Hepatocyte (in vitro differentiated cells): ENCODE results near the gene PLCH2. TPM values are rescaled to one million over a fixed set of nuclear protein-coding genes. Genes with fewer than 3 reads are reported as not detected.
"Not testable (repeated sequence)": the region's sequence is repeated elsewhere in the genome, so short reads cannot be mapped to it uniquely, and the experiment has no call there.

Experiments
- DNase-seq: peaks from one replicate; pipeline ENCODE4 v3.0.0-alpha.2; 2016; ENCODE audit warnings: low spot score
- H2AFZ ChIP-seq: fragments of 200-600 bp; sonication (generic); 2 replicates; pipeline ENCODE4 v1.6.0; 2016; ENCODE audit warnings: antibody characterized with exemption, mild to moderate bottlenecking
- H3K27ac ChIP-seq: fragments of 200-600 bp; sonication (generic); 2 replicates; pipeline ENCODE4 v1.5.1; 2016; ENCODE audit warnings: mild to moderate bottlenecking
- H3K27me3 ChIP-seq: fragments of 200-600 bp; sonication (generic); 2 replicates; pipeline ENCODE4 v1.6.1; 2016
- H3K36me3 ChIP-seq: fragments of 200-600 bp; sonication (generic); replicated peaks from 2 replicates; pipeline ENCODE4 v1.5.1; 2016; ENCODE audit warnings: low read depth; ENCODE audit not compliant: insufficient read depth
- H3K4me1 ChIP-seq: fragments of 200-600 bp; sonication (generic); 2 replicates; pipeline ENCODE4 v1.5.1; 2016; ENCODE audit warnings: mild to moderate bottlenecking, moderate library complexity; ENCODE audit not compliant: insufficient read depth
- H3K4me2 ChIP-seq: fragments of 200-600 bp; sonication (generic); 2 replicates; pipeline ENCODE4 v1.6.0; 2016
- H3K4me3 ChIP-seq: fragments of 200-600 bp; sonication (generic); 2 replicates; pipeline ENCODE4 v1.5.1; 2016; ENCODE audit warnings: mild to moderate bottlenecking
- H3K79me2 ChIP-seq: fragments of 200-600 bp; sonication (generic); 2 replicates; pipeline ENCODE4 v1.6.0; 2017; ENCODE audit warnings: mild to moderate bottlenecking
- H3K9me2 ChIP-seq: fragments of 200-600 bp; sonication (generic); replicated peaks from 2 replicates; pipeline ENCODE4 v1.6.0; 2017; ENCODE audit warnings: mild to moderate bottlenecking; ENCODE audit not compliant: insufficient read depth
- H3K9me3 ChIP-seq: fragments of 200-600 bp; sonication (generic); 2 replicates; pipeline ENCODE4 v1.5.1; 2016; ENCODE audit warnings: low read depth, mild to moderate bottlenecking
- H4K20me1 ChIP-seq: fragments of 200-600 bp; sonication (generic); 2 replicates; pipeline ENCODE4 v1.6.0; 2016; ENCODE audit warnings: mild to moderate bottlenecking; ENCODE audit not compliant: insufficient read depth, poor library complexity, severe bottlenecking
- CTCF ChIP-seq: fragments of 200-600 bp; sonication (generic); IDR thresholded peaks from 2 replicates; pipeline ENCODE4 v1.5.1; 2016; ENCODE audit warnings: antibody characterized with exemption, mild to moderate bottlenecking; ENCODE audit not compliant: poor library complexity
- EZH2 ChIP-seq: fragments of 200-600 bp; sonication (generic); IDR thresholded peaks from 2 replicates; pipeline ENCODE4 v1.6.1; 2016; ENCODE audit warnings: antibody characterized with exemption, mild to moderate bottlenecking, borderline replicate concordance
- EZH2phosphoT487 ChIP-seq: fragments of 200-600 bp; sonication (generic); IDR thresholded peaks from one replicate; pipeline ENCODE4 v1.6.1; 2018; ENCODE audit warnings: antibody characterized with exemption, mild to moderate bottlenecking, low read depth, moderate library complexity; ENCODE audit not compliant: unreplicated experiment, severe bottlenecking
- WGBS: methylation state at CpG from one replicate; pipeline ENCODE4 v1.1.6; 2016; ENCODE audit warnings: low lambda C conversion rate; ENCODE audit errors: missing lambda C conversion rate; 5-methylcytosine and 5-hydroxymethylcytosine counted together
- polyA plus RNA-seq: library from polyadenylated mRNA; unstranded; fragments of >200 nt; fragmentation: Nextera tagmentation; extraction: Ambion mirVana; gene quantifications from 2 replicates; pipeline ENCODE4 v1.2.1, GENCODE V29; 2016
- total RNA-seq: library from RNA; depleted of rRNA; stranded (reverse); fragments of >200 nt; gene quantifications from 2 replicates; pipeline ENCODE4 v1.2.3, GENCODE V29; 2014

Gene PLCH2
- total and polyA plus RNA-seq, 2 experiments from 2014 or later = 1.3 to 3.4 TPM

GRCh38 chr1:2438641-2439040 is 37.4 kb upstream of the PLCH2 start:
- Histone ChIP-seq H3K4me1 (no peaks in the 10 kb centered on the region), H3K4me3 (no peak overlapping the region), H3K79me2 (no peaks in the 10 kb centered on the region), H3K27ac (no peak overlapping the region), H4K20me1 (no peaks in the 10 kb centered on the region), H2AFZ (no peak overlapping the region), H3K4me2 (no peak overlapping the region), H3K9me3 (no peaks in the 10 kb centered on the region), H3K36me3 (no peaks in the 10 kb centered on the region), H3K9me2 (no peaks in the 10 kb centered on the region), H3K27me3 (peaks cover 21% of the 10 kb centered on the region)
- whole genome bisulfite sequencing = 89% methylated on average over 14 of the region's 14 CpGs
- DNase-seq = no peak
- TF ChIP-seq CTCF = no peak
- no peak for TF ChIP-seq EZH2
- no peak for TF ChIP-seq EZH2phosphoT487

- no peak overlapping the region for H3K27ac ChIP-seq
- no peaks in the 10 kb centered on the region for H3K36me3 ChIP-seq
- H4K20me1 ChIP-seq = no peaks in the 10 kb centered on the region
- TF ChIP-seq CTCF (no peak), EZH2phosphoT487 (no peak), EZH2 (no peak)
- H3K9me3 ChIP-seq = no peaks in the 10 kb centered on the region
- no peaks in the 10 kb centered on the region for H3K79me2 ChIP-seq
- H3K4me2 ChIP-seq = no peak overlapping the region
- H3K9me2 ChIP-seq = no peaks in the 10 kb centered on the region
- no peak for DNase-seq
- H2AFZ ChIP-seq = no peak overlapping the region
- WGBS = 89% methylated on average over 15 of the region's 15 CpGs
- H3K27me3 ChIP-seq = peaks cover 27% of the 10 kb centered on the region
- H3K4me1 ChIP-seq = no peaks in the 10 kb centered on the region
- H3K4me3 ChIP-seq = no peak overlapping the region
These were observed 36.7 kb upstream of the PLCH2 start for GRCh38 chr1:2439369-2439768.

DNA sequence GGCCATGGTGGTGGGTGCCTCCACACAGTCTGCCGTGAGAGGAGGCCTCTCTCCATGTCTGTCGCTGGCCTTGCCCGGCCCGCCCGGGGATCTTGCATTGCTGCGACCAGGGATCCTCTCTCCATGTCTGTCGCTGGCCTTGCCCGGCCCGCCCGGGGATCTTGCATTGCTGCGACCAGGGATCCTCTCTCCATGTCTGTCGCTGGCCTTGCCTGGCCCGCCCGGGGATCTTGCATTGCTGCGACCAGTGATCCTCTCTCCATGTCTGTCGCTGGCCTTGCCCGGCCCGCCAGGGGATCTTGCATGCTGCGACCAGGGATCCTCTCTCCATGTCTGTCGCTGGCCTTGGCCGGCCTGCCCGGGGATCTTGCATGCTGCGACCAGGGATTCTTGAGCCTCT is 35.7 kb upstream of the PLCH2 start:
- not testable (repeated sequence) for H3K27ac ChIP-seq, H3K4me3 ChIP-seq, H3K4me2 ChIP-seq, H3K79me2 ChIP-seq, H3K9me2 ChIP-seq, H3K36me3 ChIP-seq, H3K4me1 ChIP-seq, H2AFZ ChIP-seq, DNase-seq, H3K9me3 ChIP-seq, H4K20me1 ChIP-seq
- WGBS = 88% methylated on average over 14 of the region's 23 CpGs
- peaks cover 37% of the 10 kb centered on the region for H3K27me3 ChIP-seq

- Histone ChIP-seq H3K27me3 (peaks cover 37% of the 10 kb centered on the region), H3K9me3 (no peaks in the 10 kb centered on the region), H3K79me2 (no peaks in the 10 kb centered on the region), H4K20me1 (no peaks in the 10 kb centered on the region), H3K4me1 (no peaks in the 10 kb centered on the region), H3K4me3 (no peak overlapping the region), H3K4me2 (no peak overlapping the region), H3K9me2 (no peaks in the 10 kb centered on the region), H2AFZ (no peak overlapping the region), H3K36me3 (no peaks in the 10 kb centered on the region), H3K27ac (no peak overlapping the region)
- WGBS = 76% methylated on average over 13 of the region's 13 CpGs
- TF ChIP-seq EZH2phosphoT487 (no peak), EZH2 (no peak), CTCF (no peak)
- peak; percentile 55 for DNase-seq
These were observed 34.3 kb upstream of the PLCH2 start for GRCh38 chr1:2441746-2442145.
